ENCODE results near the gene PARP8. TPM values are rescaled to one million over a fixed set of nuclear protein-coding genes. Genes with fewer than 3 reads are reported as not detected.
"Not testable (repeated sequence)": the region's sequence is repeated elsewhere in the genome, so short reads cannot be mapped to it uniquely, and the experiment has no call there.

PARP8 gene
- total and polyA plus RNA-seq, 9 donors, result 5.7 to 12.5 (median 7.7) TPM

DNA sequence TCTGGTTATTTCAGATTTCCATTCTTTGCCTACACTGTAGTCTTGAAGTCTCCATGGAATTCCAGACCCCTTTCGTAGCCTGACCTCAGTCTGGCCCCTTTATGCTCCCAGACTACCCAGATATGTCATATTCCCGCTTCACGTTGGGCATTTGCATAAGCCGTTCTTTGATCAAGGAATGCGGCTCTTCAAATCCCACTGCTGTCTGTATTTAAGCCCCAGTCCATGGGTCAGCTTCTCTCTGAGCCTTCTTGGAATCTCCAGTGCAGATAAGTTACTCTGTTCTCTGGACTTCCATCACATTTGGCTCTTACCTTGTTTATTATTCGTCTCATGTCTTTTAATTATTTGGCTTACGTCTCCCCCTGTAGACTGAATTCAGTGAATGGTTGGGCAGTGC, 97.4 kb downstream of the PARP8 start:
- H3K4me3 ChIP-seq (ENCODE audit: low read length), result no peak overlapping the region
- 53% methylated on average over 5 of the region's 7 CpGs for WGBS (ENCODE audit: insufficient coverage)
- H3K36me3 ChIP-seq (ENCODE audit: control insufficient read depth, insufficient read depth, low read length), result no peaks in the 10 kb centered on the region
- no peak for DNase-seq
- no peaks in the 10 kb centered on the region for H3K27me3 ChIP-seq (ENCODE audit: control insufficient read depth, insufficient read depth, low read length)
- H3K9me3 ChIP-seq (replicated peaks; ENCODE audit: control insufficient read depth, low read depth, low read length), result no peaks in the 10 kb centered on the region
- H3K4me1 ChIP-seq (ENCODE audit: control insufficient read depth, insufficient read depth, low read length), result no peaks in the 10 kb centered on the region
- no peak overlapping the region for H3K27ac ChIP-seq (ENCODE audit: low read length)

DNA sequence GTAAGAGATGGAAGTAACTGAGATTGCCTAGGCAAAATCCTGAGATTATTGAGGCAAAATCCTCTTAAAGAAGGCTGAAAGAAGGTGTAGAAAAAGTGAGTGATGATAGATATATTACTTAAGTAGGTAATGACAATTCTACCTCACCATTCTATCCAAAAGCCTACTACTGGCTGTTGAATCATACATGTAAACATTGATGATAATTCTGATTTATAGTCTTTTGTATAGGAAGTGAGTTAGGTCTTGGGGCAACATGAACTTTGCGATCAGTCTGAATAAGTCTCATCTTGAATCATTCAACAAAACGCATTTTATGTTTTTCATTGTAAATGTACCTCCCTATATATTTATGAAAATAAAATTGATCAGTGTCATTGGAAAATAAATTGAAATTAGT, 99.6 kb downstream of the PARP8 start:
- Histone ChIP-seq H3K4me1 (ENCODE audit: control insufficient read depth, insufficient read depth, low read length) (no peaks in the 10 kb centered on the region), H3K27me3 (ENCODE audit: control insufficient read depth, insufficient read depth, low read length) (no peaks in the 10 kb centered on the region), H3K27ac (ENCODE audit: low read length) (no peak overlapping the region), H3K36me3 (ENCODE audit: control insufficient read depth, insufficient read depth, low read length) (no peaks in the 10 kb centered on the region), H3K4me3 (ENCODE audit: low read length) (no peak overlapping the region), H3K9me3 (replicated peaks; ENCODE audit: control insufficient read depth, low read depth, low read length) (no peaks in the 10 kb centered on the region)
- DNase-seq, result no peak
- WGBS (ENCODE audit: insufficient coverage), result no CpG with 5 or more reads among the region's 2 CpGs

DNA sequence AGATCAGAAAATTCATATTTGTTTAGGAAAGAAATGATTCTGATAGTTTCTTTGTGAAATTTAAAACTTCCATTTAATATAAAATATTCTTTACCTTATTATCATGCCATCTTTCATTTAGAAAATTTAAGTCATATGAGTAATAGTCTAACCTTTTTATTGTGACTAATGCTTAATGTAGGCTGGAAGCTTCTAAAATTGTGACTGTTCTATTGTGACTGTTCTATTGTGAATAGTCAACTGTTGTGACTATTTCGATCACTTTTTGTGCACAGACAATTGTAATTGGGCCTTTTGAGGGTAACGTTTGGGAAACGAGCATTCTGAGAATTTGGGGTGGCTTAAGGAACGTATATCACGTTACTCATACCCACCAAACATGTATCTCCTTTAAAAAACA, 100.0 kb downstream of the PARP8 start:
- H3K4me1 ChIP-seq (ENCODE audit: control insufficient read depth, insufficient read depth, low read length), result no peaks in the 10 kb centered on the region
- H3K9me3 ChIP-seq (replicated peaks; ENCODE audit: control insufficient read depth, low read depth, low read length), result no peaks in the 10 kb centered on the region
- H3K27ac ChIP-seq (ENCODE audit: low read length), result no peak overlapping the region
- no peaks in the 10 kb centered on the region for H3K27me3 ChIP-seq (ENCODE audit: control insufficient read depth, insufficient read depth, low read length)
- 83% methylated on average over 1 of the region's 5 CpGs for WGBS (ENCODE audit: insufficient coverage)
- no peaks in the 10 kb centered on the region for H3K36me3 ChIP-seq (ENCODE audit: control insufficient read depth, insufficient read depth, low read length)
- H3K4me3 ChIP-seq (ENCODE audit: low read length), result no peak overlapping the region
- DNase-seq, result no peak

DNA sequence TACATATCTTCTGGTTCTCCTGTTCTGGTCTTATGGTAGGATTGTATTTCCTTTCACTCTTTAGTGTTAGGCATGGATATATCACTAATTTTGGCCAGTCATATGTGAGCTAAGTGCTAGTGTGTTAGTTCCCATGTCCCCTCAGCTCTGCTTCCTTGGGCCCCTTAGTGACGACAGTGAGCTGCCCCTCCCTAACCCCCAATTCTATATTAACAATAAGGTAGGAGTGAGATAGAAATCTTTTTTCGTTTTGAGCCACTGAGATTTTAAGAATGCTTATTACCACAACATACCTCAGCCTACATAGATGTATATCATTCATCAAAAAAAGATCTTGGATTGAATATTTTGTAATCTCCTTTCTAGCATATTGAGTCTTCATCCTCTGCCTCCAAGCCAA, 100.5 kb downstream of the PARP8 start:
- Histone ChIP-seq H3K27ac (ENCODE audit: low read length) (no peak overlapping the region), H3K27me3 (ENCODE audit: control insufficient read depth, insufficient read depth, low read length) (no peaks in the 10 kb centered on the region), H3K4me3 (ENCODE audit: low read length) (no peak overlapping the region), H3K36me3 (ENCODE audit: control insufficient read depth, insufficient read depth, low read length) (no peaks in the 10 kb centered on the region), H3K9me3 (replicated peaks; ENCODE audit: control insufficient read depth, low read depth, low read length) (no peaks in the 10 kb centered on the region), H3K4me1 (ENCODE audit: control insufficient read depth, insufficient read depth, low read length) (no peaks in the 10 kb centered on the region)
- no CpG with 5 or more reads among the region's 2 CpGs for WGBS (ENCODE audit: insufficient coverage)
- DNase-seq, result no peak

DNA sequence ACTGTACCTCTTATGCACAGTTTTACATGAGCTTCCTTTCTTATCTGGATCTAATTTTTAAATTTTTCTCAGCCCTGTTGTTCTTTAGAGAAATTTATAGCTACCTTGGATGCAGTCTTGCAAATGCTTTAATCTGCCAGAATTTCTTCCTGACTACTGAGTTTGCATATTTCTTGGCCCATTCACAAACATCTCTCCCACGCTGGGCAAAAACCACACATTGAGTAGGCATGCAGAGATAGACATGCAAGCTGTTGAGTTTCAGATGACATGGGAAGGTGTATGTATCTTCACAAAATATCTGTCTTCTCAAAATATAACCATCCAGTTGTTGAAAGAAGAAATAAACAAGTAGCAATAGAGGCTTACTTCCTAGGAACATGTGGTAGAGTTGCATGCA, 101.2 kb downstream of the PARP8 start:
- no CpG with 5 or more reads among the region's 1 CpG for WGBS (ENCODE audit: insufficient coverage)
- Histone ChIP-seq H3K4me3 (ENCODE audit: low read length) (no peak overlapping the region), H3K27me3 (ENCODE audit: control insufficient read depth, insufficient read depth, low read length) (no peaks in the 10 kb centered on the region), H3K4me1 (ENCODE audit: control insufficient read depth, insufficient read depth, low read length) (no peaks in the 10 kb centered on the region), H3K9me3 (replicated peaks; ENCODE audit: control insufficient read depth, low read depth, low read length) (no peaks in the 10 kb centered on the region), H3K36me3 (ENCODE audit: control insufficient read depth, insufficient read depth, low read length) (no peaks in the 10 kb centered on the region), H3K27ac (ENCODE audit: low read length) (no peak overlapping the region)
- DNase-seq, result no peak

DNA sequence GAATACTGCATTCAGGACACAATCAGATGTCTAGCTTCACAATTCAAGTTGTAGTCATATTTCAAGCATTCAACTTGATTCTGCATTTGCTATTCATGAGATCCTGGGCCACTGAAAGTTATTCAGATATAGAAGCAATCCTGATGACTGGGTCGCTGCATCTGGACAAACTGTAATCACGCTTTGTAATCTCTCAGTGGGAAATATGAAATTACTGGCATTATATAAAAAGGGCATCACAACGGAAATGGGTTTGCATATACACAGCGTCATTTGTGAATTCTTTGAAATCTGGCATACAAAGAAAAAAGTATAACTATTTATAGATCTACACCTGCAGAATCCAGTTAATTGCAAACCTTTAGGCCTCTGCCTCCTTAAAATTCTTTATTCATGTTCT, 102.2 kb downstream of the PARP8 start:
- H3K9me3 ChIP-seq (replicated peaks; ENCODE audit: control insufficient read depth, low read depth, low read length), result peaks cover 4% of the 10 kb centered on the region
- WGBS (ENCODE audit: insufficient coverage), result 100% methylated on average over 1 of the region's 4 CpGs
- H3K27ac ChIP-seq (ENCODE audit: low read length), result no peak overlapping the region
- DNase-seq, result no peak
- no peaks in the 10 kb centered on the region for H3K4me1 ChIP-seq (ENCODE audit: control insufficient read depth, insufficient read depth, low read length)
- no peak overlapping the region for H3K4me3 ChIP-seq (ENCODE audit: low read length)
- H3K27me3 ChIP-seq (ENCODE audit: control insufficient read depth, insufficient read depth, low read length), result no peaks in the 10 kb centered on the region
- H3K36me3 ChIP-seq (ENCODE audit: control insufficient read depth, insufficient read depth, low read length), result no peaks in the 10 kb centered on the region

DNA sequence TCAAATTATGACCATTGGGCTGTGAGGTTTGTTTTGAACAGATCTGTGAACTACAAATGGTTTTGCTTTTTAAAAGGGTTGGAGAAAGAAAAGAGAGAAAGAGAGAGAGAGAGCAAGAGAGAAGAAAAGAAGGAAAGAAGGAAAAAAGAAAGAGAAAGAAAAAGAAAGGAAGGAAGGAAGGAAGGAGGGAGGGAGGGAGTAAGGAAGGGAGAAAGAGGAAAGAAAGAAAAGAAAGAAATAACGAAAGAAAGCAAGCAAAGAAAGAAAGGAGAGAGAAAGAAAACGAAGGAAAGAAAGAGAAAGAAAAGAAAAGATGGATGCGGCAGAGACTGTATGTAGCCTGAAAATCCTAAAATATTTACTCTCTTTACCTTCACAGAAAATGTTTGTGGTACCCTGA, 104.0 kb downstream of the PARP8 start:
- Histone ChIP-seq H3K36me3 (ENCODE audit: control insufficient read depth, insufficient read depth, low read length) (no peaks in the 10 kb centered on the region), H3K4me1 (ENCODE audit: control insufficient read depth, insufficient read depth, low read length) (no peaks in the 10 kb centered on the region), H3K9me3 (replicated peaks; ENCODE audit: control insufficient read depth, low read depth, low read length) (peaks cover 4% of the 10 kb centered on the region), H3K4me3 (ENCODE audit: low read length) (no peak overlapping the region), H3K27me3 (ENCODE audit: control insufficient read depth, insufficient read depth, low read length) (no peaks in the 10 kb centered on the region), H3K27ac (ENCODE audit: low read length) (no peak overlapping the region)
- no CpG with 5 or more reads among the region's 3 CpGs for WGBS (ENCODE audit: insufficient coverage)
- no peak for DNase-seq

DNA sequence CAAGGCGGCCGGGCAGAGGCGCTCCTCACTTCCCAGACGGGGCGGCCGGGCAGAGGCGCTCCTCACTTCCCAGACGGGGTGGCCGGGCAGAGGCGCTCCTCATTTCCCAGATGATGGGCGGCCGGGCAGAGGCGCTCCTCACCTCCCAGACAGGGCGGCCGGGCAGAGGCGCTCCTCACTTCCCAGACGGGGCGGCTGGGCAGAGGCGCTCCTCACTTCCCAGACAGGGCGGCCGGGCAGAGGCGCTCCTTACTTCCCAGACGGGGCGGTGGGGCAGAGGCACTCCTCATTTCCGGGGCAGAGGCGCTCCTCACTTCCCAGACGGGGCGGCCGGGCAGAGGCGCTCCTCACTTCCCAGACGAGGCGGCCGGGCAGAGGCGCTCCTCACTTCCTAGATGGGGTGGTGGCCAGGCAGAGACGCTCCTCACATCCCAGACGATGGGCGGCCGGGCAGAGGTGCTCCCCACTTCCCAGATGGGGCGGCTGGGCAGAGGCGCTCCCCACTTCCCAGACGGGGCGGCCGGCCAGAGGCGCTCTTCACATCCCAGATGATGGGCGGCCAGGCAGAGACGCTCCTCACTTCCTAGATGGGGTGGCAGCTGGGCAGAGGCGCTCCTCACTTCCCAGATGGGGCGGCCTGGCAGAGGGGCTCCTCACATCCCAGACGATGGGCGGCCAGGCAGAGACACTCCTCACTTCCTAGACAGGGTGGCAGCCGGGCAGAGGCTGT, 108.2 kb downstream of the PARP8 start:
- WGBS (ENCODE audit: insufficient coverage), result 97% methylated on average over 35 of the region's 51 CpGs
- H3K27me3 ChIP-seq (ENCODE audit: control insufficient read depth, insufficient read depth, low read length); H3K4me3 ChIP-seq (ENCODE audit: low read length); H3K9me3 ChIP-seq (replicated peaks; ENCODE audit: control insufficient read depth, low read depth, low read length); DNase-seq; H3K27ac ChIP-seq (ENCODE audit: low read length); H3K36me3 ChIP-seq (ENCODE audit: control insufficient read depth, insufficient read depth, low read length); H3K4me1 ChIP-seq (ENCODE audit: control insufficient read depth, insufficient read depth, low read length): not testable (repeated sequence)

DNA sequence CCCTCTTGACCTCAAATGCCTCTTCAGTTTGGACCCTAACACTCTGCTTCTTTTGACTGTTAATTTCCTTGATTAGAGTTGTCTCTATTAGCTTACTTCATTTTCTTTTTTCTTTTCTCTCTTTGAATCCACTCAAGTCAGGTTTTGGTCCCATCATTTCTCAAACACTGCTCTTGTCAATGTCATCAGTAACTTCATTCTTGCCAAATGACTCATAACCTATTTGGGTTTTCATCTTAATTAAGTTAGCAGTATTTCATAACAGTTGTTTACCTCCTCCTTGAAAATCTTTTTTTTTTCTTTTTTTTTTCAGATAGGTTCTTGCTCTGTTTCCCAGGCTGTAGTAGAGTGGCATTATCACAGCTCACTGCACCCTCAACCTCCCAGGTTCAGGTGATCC, 119.6 kb downstream of the PARP8 start:
- Histone ChIP-seq H3K4me3 (ENCODE audit: low read length) (no peak overlapping the region), H3K36me3 (ENCODE audit: control insufficient read depth, insufficient read depth, low read length) (no peaks in the 10 kb centered on the region), H3K27me3 (ENCODE audit: control insufficient read depth, insufficient read depth, low read length) (no peaks in the 10 kb centered on the region), H3K4me1 (ENCODE audit: control insufficient read depth, insufficient read depth, low read length) (no peaks in the 10 kb centered on the region), H3K27ac (ENCODE audit: low read length) (no peak overlapping the region), H3K9me3 (replicated peaks; ENCODE audit: control insufficient read depth, low read depth, low read length) (no peaks in the 10 kb centered on the region)
- no peak for DNase-seq

DNA sequence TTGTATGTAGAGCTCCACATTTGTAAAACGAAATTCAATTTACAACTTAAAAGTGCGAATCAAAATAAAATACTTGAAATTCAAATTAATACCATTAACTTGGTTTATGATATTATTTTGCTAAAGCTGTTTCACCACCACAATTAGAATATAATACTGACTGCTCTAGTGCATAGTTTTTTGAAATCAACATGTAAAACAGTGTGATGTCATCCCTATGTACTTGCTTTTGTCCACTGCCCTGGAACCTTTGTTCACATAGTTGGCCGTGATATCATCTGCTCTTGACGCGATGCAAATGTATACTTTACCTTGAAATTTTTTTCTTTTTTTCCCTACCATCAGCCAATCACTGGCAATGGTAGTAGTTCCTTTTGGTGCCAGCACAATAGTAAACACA, 125.4 kb downstream of the PARP8 start:
- no peak for DNase-seq
- H3K36me3 ChIP-seq (ENCODE audit: control insufficient read depth, insufficient read depth, low read length), result no peaks in the 10 kb centered on the region

DNA sequence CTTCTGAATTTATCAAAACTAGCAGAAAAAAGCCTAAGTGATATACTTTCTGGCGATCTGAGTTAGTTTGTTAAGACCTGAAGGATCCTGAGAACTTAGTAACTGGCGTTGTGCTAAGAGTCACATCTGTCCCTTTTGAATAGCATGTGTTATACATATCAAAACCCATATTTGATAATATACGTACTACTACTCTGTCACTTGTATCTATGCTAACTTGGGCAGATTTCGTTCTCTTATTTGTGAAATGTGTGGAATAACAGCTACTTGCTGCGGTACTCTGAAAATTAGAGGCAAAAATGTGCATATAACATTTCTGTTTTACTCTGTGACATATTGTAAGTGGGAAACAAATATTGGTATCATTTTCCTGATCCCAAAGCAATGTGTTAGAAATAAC, 126.4 kb downstream of the PARP8 start:
- DNase-seq, result no peak
- no peaks in the 10 kb centered on the region for H3K36me3 ChIP-seq (ENCODE audit: control insufficient read depth, insufficient read depth, low read length)
- no peaks in the 10 kb centered on the region for H3K9me3 ChIP-seq (replicated peaks; ENCODE audit: control insufficient read depth, low read depth, low read length)
- H3K27ac ChIP-seq (ENCODE audit: low read length), result no peak overlapping the region
- H3K4me1 ChIP-seq (ENCODE audit: control insufficient read depth, insufficient read depth, low read length), result no peaks in the 10 kb centered on the region
- no peaks in the 10 kb centered on the region for H3K27me3 ChIP-seq (ENCODE audit: control insufficient read depth, insufficient read depth, low read length)
- no peak overlapping the region for H3K4me3 ChIP-seq (ENCODE audit: low read length)
- whole genome bisulfite sequencing (ENCODE audit: insufficient coverage), result no CpG with 5 or more reads among the region's 5 CpGs

More for the DNA sequence above, 125.4 kb downstream of the PARP8 start:
- no peaks in the 10 kb centered on the region for H3K27me3 ChIP-seq (ENCODE audit: control insufficient read depth, insufficient read depth, low read length)
- H3K27ac ChIP-seq (ENCODE audit: low read length), result no peak overlapping the region
- no peaks in the 10 kb centered on the region for H3K9me3 ChIP-seq (replicated peaks; ENCODE audit: control insufficient read depth, low read depth, low read length)
- 90% methylated on average over 3 of the region's 5 CpGs for WGBS (ENCODE audit: insufficient coverage)
- H3K4me1 ChIP-seq (ENCODE audit: control insufficient read depth, insufficient read depth, low read length), result no peaks in the 10 kb centered on the region
- no peak overlapping the region for H3K4me3 ChIP-seq (ENCODE audit: low read length)

Measured in muscle of leg (tissue), 11 donors.